ENCODE results near the gene RAP1GDS1. TPM values are rescaled to one million over a fixed set of nuclear protein-coding genes. Genes with fewer than 3 reads are reported as not detected.

RAP1GDS1 gene
- total and polyA plus RNA-seq, 2 of the 13 experiments (the other 11 are each of a cell fraction or from before 2014, with no cell fraction given), result 19.3 to 42.5 TPM

DNA sequence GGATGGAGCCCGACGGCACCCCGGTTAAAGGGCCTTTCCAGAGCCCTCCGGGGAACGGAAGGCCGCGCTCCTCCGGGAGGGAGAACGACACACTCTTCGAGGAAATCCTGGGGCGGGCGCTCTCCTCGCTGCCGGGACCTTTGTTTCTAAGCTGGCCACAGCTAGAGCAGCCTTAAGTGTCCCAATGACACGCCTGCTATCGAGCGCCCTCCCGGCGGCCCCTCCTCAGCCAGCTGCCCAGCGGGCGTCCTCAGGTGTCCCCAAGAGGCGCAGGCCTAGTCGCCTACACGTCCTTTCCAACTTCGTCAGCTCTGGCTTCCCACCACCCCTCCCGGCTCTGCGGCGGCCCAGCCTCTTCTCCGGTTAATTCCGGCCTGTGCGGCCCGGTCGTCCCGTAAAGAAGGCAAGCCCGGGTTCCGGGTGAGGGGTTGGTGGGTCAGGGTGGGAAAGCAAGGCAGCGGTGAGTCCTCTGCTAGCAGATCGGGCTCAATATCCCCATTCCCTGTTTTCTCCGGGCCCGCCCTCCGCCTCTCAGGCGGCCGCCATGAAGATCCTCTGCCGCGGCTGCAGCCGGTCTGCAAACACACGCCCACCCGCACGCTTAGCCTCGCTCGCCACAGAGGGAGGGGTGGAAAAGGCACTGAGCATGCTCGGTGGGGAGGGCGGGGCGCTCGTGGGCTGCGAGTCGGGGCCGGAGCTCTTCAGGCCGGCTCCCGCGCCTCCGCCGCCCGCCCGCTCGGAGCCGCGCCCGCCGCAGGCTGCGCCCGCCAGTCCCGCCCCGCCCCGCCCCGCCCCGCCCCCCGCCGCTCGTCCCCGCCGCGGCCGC lies at the start of gene RAP1GDS1 (continued):
- TF ChIP-seq, protein P1, sequence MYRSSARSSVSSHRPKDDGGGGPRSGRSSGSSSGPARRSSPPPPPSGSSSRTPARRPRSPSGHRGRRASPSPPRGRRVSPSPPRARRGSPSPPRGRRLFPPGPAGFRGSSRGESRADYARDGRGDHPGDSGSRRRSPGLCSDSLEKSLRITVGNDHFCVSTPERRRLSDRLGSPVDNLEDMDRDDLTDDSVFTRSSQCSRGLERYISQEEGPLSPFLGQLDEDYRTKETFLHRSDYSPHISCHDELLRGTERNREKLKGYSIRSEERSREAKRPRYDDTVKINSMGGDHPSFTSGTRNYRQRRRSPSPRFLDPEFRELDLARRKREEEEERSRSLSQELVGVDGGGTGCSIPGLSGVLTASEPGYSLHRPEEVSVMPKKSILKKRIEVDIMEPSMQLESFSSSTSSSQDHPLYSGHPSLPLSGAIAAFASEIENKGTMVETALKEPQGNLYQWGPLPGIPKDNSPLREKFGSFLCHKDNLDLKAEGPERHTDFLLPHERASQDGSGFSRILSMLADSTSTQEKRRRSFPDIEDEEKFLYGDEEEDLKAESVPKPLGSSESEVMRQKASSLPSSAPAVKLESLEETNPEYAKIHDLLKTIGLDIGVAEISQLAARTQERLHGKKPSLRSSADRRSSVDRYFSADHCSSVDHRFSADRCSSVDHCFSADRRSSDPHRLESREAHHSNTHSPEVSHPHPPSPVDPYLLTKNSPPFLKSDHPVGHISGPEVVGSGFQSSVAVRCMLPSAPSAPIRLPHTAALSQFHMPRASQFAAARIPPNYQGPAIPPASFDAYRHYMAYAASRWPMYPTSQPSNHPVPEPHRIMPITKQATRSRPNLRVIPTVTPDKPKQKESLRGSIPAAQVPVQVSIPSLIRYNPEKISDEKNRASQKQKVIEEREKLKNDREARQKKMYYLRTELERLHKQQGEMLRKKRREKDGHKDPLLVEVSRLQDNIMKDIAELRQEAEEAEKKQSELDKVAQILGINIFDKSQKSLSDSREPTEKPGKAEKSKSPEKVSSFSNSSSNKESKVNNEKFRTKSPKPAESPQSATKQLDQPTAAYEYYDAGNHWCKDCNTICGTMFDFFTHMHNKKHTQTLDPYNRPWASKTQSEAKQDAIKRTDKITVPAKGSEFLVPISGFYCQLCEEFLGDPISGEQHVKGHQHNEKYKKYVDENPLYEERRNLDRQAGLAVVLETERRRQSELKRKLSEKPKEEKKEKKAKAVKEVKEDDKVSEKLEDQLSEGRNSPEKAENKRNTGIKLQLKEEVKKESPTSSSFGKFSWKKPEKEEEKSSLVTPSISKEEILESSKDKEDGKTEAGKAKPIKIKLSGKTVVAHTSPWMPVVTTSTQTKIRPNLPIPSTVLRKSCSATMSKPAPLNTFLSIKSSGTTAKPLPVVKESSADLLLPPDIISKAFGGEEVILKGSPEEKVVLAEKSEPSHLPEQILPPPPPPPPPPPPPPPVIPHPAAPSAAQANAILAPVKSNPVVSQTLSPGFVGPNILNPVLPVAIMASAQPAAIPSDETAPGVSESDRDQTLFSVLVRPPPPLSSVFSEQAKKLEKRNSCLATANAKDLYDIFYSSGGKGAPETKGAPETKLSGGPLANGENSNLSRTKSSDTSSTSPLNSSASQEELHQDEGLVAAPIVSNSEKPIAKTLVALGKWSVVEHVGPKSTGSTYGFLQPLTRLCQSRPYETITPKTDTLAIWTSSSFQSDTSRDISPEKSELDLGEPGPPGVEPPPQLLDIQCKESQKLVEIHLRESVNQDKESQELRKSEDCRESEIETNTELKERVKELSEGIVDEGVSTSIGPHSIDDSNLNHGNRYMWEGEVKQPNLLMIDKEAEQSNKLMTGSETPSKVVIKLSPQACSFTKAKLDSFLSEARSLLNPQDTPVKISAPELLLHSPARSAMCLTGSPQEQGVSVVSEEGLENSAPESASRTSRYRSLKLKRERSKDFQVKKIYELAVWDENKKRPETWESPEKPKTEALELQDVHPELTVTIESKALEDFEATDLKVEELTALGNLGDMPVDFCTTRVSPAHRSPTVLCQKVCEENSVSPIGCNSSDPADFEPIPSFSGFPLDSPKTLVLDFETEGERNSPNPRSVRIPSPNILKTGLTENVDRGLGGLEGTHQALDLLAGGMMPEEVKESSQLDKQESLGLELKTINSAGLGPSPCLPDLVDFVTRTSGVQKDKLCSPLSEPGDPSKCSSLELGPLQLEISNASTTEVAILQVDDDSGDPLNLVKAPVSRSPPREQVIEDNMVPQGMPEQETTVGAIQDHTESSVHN (CRISPR knock-in tag; IDR thresholded peaks at IDR 0.05), result no peak
- 0 out of 2 replicates have a peak, but pooled peaks have one; percentile 57 for TF ChIP-seq ZNF33B (CRISPR knock-in tag; IDR thresholded peaks at IDR 0.05)
- TF ChIP-seq ZNF317 (CRISPR knock-in tag; IDR thresholded peaks at IDR 0.05), result peak; percentile 73
- TF ChIP-seq ZNF225 (CRISPR knock-in tag; IDR thresholded peaks at IDR 0.05), result peak; percentile 66
- TF ChIP-seq, protein P2, sequence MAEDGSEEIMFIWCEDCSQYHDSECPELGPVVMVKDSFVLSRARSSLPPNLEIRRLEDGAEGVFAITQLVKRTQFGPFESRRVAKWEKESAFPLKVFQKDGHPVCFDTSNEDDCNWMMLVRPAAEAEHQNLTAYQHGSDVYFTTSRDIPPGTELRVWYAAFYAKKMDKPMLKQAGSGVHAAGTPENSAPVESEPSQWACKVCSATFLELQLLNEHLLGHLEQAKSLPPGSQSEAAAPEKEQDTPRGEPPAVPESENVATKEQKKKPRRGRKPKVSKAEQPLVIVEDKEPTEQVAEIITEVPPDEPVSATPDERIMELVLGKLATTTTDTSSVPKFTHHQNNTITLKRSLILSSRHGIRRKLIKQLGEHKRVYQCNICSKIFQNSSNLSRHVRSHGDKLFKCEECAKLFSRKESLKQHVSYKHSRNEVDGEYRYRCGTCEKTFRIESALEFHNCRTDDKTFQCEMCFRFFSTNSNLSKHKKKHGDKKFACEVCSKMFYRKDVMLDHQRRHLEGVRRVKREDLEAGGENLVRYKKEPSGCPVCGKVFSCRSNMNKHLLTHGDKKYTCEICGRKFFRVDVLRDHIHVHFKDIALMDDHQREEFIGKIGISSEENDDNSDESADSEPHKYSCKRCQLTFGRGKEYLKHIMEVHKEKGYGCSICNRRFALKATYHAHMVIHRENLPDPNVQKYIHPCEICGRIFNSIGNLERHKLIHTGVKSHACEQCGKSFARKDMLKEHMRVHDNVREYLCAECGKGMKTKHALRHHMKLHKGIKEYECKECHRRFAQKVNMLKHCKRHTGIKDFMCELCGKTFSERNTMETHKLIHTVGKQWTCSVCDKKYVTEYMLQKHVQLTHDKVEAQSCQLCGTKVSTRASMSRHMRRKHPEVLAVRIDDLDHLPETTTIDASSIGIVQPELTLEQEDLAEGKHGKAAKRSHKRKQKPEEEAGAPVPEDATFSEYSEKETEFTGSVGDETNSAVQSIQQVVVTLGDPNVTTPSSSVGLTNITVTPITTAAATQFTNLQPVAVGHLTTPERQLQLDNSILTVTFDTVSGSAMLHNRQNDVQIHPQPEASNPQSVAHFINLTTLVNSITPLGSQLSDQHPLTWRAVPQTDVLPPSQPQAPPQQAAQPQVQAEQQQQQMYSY (CRISPR knock-in tag; IDR thresholded peaks at IDR 0.05), result no peak; the same call in 1 of the 2 replicates
- no peak for TF ChIP-seq ZBTB3 (CRISPR knock-in tag; IDR thresholded peaks at IDR 0.05; ENCODE audit: borderline replicate concordance, low read depth)
- no peak for TF ChIP-seq ZNF224 (CRISPR knock-in tag; IDR thresholded peaks at IDR 0.05)

Data from HepG2 (cell line).